IMR-90 (cell line): Measurements from ENCODE around the gene TK1. TPM values are rescaled to one million over a fixed set of nuclear protein-coding genes. Genes with fewer than 3 reads are reported as not detected.

Experiments
- ATAC-seq: fragments of 200-7000 bp; cut with Tn5 transposase; 2 replicates; pipeline ENCODE4 v1.9.1; 2020; ENCODE audit warnings: low read depth, mild to moderate bottlenecking, moderate library complexity
- BruUV-seq: library from RNA; stranded (reverse); fragments of 400-500 nt; replicated peaks from 2 replicates; lab custom pipeline; 2021; lab: Mats Ljungman, UMichigan
- CTCF ChIA-PET: fragments of 300-600 bp; formaldehyde crosslinking; extraction: SDS; loops from one replicate; lab custom pipeline; 2021; ENCODE audit warnings: antibody characterized with exemption; lab: Yijun Ruan, JAX
- POLR2A ChIA-PET: fragments of 300-600 bp; sonication (Branson Sonifier 250); formaldehyde crosslinking; loops from one replicate; lab custom pipeline; 2022; ENCODE audit warnings: antibody characterized with exemption; ENCODE audit not compliant: unreplicated experiment; lab: Charles Lee
- DNase-seq: peaks from one replicate; pipeline ENCODE4 v3.0.0; 2013
- H2AFZ ChIP-seq: replicated peaks from 2 replicates; pipeline ENCODE3; 2013; ENCODE audit warnings: low read length, mild to moderate bottlenecking; ENCODE audit not compliant: poor library complexity
- H2AK5ac ChIP-seq: 2 replicates; pipeline ENCODE4 v1.6.1; 2013; ENCODE audit warnings: low read depth, low read length, inconsistent platforms
- H2AK9ac ChIP-seq: replicated peaks from 2 replicates; pipeline ENCODE3; 2013; ENCODE audit warnings: mild to moderate bottlenecking, low read depth, low read length, moderate library complexity; ENCODE audit not compliant: poor library complexity
- H2BK120ac ChIP-seq: 2 replicates; pipeline ENCODE4 v1.6.1; 2013; ENCODE audit warnings: low read depth, low read length, inconsistent platforms
- H2BK15ac ChIP-seq: 3 replicates; pipeline ENCODE4 v1.6.1; 2013; ENCODE audit warnings: low read depth, low read length, inconsistent platforms
- H2BK20ac ChIP-seq: 2 replicates; pipeline ENCODE4 v1.6.1; 2013; ENCODE audit warnings: low read depth, mild to moderate bottlenecking, inconsistent platforms, low read length, moderate library complexity
- H2BK5ac ChIP-seq: 2 replicates; pipeline ENCODE4 v1.6.1; 2013; ENCODE audit warnings: mild to moderate bottlenecking, low read depth, low read length, inconsistent platforms; ENCODE audit not compliant: poor library complexity, severe bottlenecking
- H3K14ac ChIP-seq: replicated peaks from 2 replicates; pipeline ENCODE4 v1.6.1; 2013; ENCODE audit warnings: low read depth, low read length, inconsistent platforms
- H3K18ac ChIP-seq: 2 replicates; pipeline ENCODE4 v1.6.1; 2013; ENCODE audit warnings: low read depth, low read length, control low read depth
- H3K23ac ChIP-seq: 2 replicates; pipeline ENCODE4 v1.6.1; 2013; ENCODE audit warnings: low read depth, low read length, inconsistent platforms
- H3K27ac ChIP-seq: 2 replicates; pipeline ENCODE4 v1.5.1; 2013; ENCODE audit warnings: mild to moderate bottlenecking, control low read depth, low read length; ENCODE audit not compliant: insufficient read depth
- H3K27me3 ChIP-seq: 2 replicates; pipeline ENCODE4 v1.6.1; 2013; ENCODE audit warnings: low read length; ENCODE audit not compliant: control insufficient read depth, insufficient read depth
- H3K36me3 ChIP-seq: 2 replicates; pipeline ENCODE4 v1.6.1; 2013; ENCODE audit warnings: low read length, mixed read lengths; ENCODE audit not compliant: control insufficient read depth, insufficient read depth
- H3K4ac ChIP-seq: 2 replicates; pipeline ENCODE4 v1.6.1; 2013; ENCODE audit warnings: low read depth, low read length, inconsistent platforms
- H3K4me1 ChIP-seq: 2 replicates; pipeline ENCODE4 v1.6.1; 2013; ENCODE audit warnings: low read length, mixed read lengths; ENCODE audit not compliant: control insufficient read depth, insufficient read depth
- H3K4me2 ChIP-seq: 2 replicates; pipeline ENCODE4 v1.6.1; 2013; ENCODE audit warnings: low read depth, mild to moderate bottlenecking, control low read depth, low read length, moderate library complexity
- H3K4me3 ChIP-seq: 2 replicates; pipeline ENCODE4 v1.5.1; 2013; ENCODE audit warnings: low read depth, mild to moderate bottlenecking, control low read depth, low read length, moderate library complexity; ENCODE audit not compliant: insufficient read depth
- H3K56ac ChIP-seq: 2 replicates; pipeline ENCODE4 v1.6.1; 2013; ENCODE audit warnings: low read length, inconsistent platforms; ENCODE audit not compliant: insufficient read depth; ENCODE audit errors: extremely low read depth
- H3K79me1 ChIP-seq, 2 experiments: 2 replicates each; pipeline ENCODE4 v1.6.1; 2013; ENCODE audit warnings: low read length in 2 of 2, inconsistent platforms in 1 of 2, low read depth in 1 of 2
- H3K9ac ChIP-seq: 2 replicates; pipeline ENCODE4 v1.6.1; 2013; ENCODE audit warnings: low read depth, low read length, control low read depth
- H3K9me1 ChIP-seq: 2 replicates; pipeline ENCODE4 v1.6.1; 2013; ENCODE audit warnings: low read length, inconsistent platforms; ENCODE audit not compliant: insufficient read depth
- H3K9me3 ChIP-seq: 2 replicates; pipeline ENCODE4 v1.6.1; 2013; ENCODE audit warnings: low read length; ENCODE audit not compliant: control insufficient read depth, insufficient read depth
- H4K20me1 ChIP-seq: 2 replicates; pipeline ENCODE4 v1.6.1; 2013; ENCODE audit warnings: low read length, inconsistent platforms; ENCODE audit not compliant: insufficient read depth
- H4K5ac ChIP-seq: 2 replicates; pipeline ENCODE4 v1.6.1; 2013; ENCODE audit warnings: mild to moderate bottlenecking, low read depth, low read length, control low read depth
- H4K8ac ChIP-seq, 2 experiments: 2 replicates each; pipeline ENCODE4 v1.6.1; 2013; ENCODE audit warnings: low read depth in 2 of 2, low read length in 2 of 2, control low read depth in 1 of 2, inconsistent platforms in 1 of 2
- H4K91ac ChIP-seq: 2 replicates; pipeline ENCODE4 v1.6.1; 2013; ENCODE audit warnings: low read depth, low read length, inconsistent platforms; ENCODE audit not compliant: insufficient read depth
- POLR2A ChIP-seq: IDR thresholded peaks from 2 replicates; pipeline ENCODE4 v1.6.1; 2012; ENCODE audit warnings: mild to moderate bottlenecking, low read depth, low read length
- WGBS, 2 experiments: methylation state at CpG; one replicate each; pipeline versions ENCODE4 v1.1.5 to v1.1.7; 2013; ENCODE audit warnings: missing lambda C conversion rate in 2 of 2; ENCODE audit not compliant: insufficient read length in 1 of 2; ENCODE audit errors: extremely low coverage in 2 of 2; 5-methylcytosine and 5-hydroxymethylcytosine counted together
- dilution Hi-C: fragments of 300-500 bp; cut with HindIII; formaldehyde crosslinking; loops from one replicate; pipeline ENCODE4 v1.14.3; 2018; ENCODE audit warnings: low sequenced_read_pairs; ENCODE audit not compliant: unreplicated experiment
- in situ Hi-C: fragments of 300-500 bp; cut with MboI; formaldehyde crosslinking; loops from 3 replicates; pipeline ENCODE4 v1.14.3; 2019; ENCODE audit warnings: low sequenced_read_pairs, inconsistent platforms, mixed read lengths
- intact Hi-C: fragments of 100-400 bp; cut with micrococcal nuclease; formaldehyde crosslinking; loops from 2 replicates; pipeline ENCODE4 v1.10.0; 2022
- polyA plus RNA-seq, 3 experiments: library from polyadenylated mRNA; depleted of rRNA; stranded (reverse); fragments of >200 nt; gene quantifications; 2 replicates each; pipeline ENCODE4 v1.2.3, GENCODE V29; 2012; ENCODE audit warnings: low replicate concordance in 1 of 3
- total RNA-seq: library from RNA; depleted of rRNA; stranded (reverse); fragments of >200 nt; gene quantifications from 2 replicates; pipeline ENCODE4 v1.2.3, GENCODE V29; 2012
- TF ChIP-seq, protein P1 (sequence below): fragments of 150-350 bp; IDR thresholded peaks from 2 replicates; pipeline ENCODE4 v1.6.1; 2017; ENCODE audit warnings: mild to moderate bottlenecking, antibody characterized with exemption, low read length, low read depth

TK1 gene
- total and polyA plus RNA-seq, 2 of the 4 experiments (the other 2 are of a cell fraction) = 150 to 219 TPM

DNA sequence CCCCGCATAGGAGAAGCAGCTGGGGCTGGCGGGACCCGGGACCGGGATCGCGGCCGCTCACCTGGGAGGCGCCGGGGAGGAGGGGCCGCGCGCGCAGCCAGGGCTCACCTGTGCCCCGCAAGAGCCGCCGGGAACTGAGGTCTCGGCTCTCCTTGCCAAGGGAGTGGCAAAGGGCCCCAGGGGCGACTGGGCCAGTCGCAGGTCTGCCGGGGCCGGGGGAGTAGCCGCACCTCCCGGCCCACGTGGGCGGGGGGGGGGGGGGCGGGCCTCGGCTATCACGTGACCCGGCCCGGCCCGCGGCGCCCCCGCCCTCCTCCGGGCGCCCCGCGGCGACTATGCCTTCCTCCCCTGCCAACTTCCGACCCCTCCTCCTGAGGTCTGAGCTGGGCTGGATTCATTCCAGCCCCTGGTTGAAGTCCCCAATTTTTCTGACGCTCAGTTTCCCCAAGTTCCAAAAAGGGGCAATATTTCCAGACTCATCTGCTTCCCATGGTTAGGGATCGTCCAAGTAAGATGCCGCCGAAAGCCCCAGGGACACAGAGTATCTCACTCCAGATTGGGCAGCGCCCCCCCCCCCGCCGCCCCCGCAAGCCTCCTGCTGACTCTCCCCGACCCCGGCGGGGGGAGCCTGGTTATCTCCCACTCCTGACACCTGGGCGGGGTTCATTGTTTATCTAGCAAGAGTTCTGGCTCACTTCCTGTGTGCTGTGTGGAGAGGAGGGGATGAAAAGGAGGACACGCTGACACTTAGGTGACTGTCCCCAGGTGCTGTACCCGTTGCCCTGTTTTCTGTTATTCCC lies 58.1 kb downstream of the TK1 start, which contains the start of gene TMC6:
Gene TMC6 (minus strand): TSS at position 205 of the 800 bp plus-strand sequence. CDS start 1,923 bp downstream, outside the sequence.
- WGBS, 2 experiments = 0% methylated on average over 17 of the region's 54 CpGs; no CpG with 5 or more reads in 1 of the 2 experiments
- H3K9me3 ChIP-seq = no peaks in the 10 kb centered on the region
- no peak within 1 kb of the TSS for H2BK120ac ChIP-seq
- no peak within 1 kb of the TSS for H4K8ac ChIP-seq
- peaks cover 67% of the 10 kb centered on the region for H3K27me3 ChIP-seq
- H2AK9ac ChIP-seq = no peak within 1 kb of the TSS
- no peak within 1 kb of the TSS for H3K14ac ChIP-seq
- H2AK5ac ChIP-seq = no peak within 1 kb of the TSS
- H3K4me2 ChIP-seq = peak within 1 kb of the TSS; percentile 94
- dilution Hi-C loops (no loop called here), intact Hi-C loops (no loop called here), in situ Hi-C loops (no loop called here)
- peaks cover 2% of the 10 kb centered on the region; the same call in 1 of the 2 replicates for H3K4me1 ChIP-seq
- CTCF ChIA-PET = no interaction called here
- H3K9me1 ChIP-seq = no peaks in the 10 kb centered on the region
- no peak within 1 kb of the TSS for H4K5ac ChIP-seq
- no peaks in the 10 kb centered on the region for H3K36me3 ChIP-seq
- H3K4ac ChIP-seq = no peak within 1 kb of the TSS
- BruUV-seq = no TSS peak
- peak within 1 kb of the TSS; percentile 45 for H3K4me3 ChIP-seq
- H3K18ac ChIP-seq = no peak within 1 kb of the TSS
- H4K91ac ChIP-seq = no peak within 1 kb of the TSS
- DNase-seq (no peak), ATAC-seq (peak; percentile 16; the same call in 1 of the 2 replicates)
- POLR2A ChIA-PET = no interaction called here
- H3K23ac ChIP-seq = no peak within 1 kb of the TSS
- H2AFZ ChIP-seq = peak within 1 kb of the TSS; percentile 87
- H3K56ac ChIP-seq = no peak within 1 kb of the TSS
- no peak within 1 kb of the TSS for H2BK20ac ChIP-seq
- no peaks in the 10 kb centered on the region; the same call in 1 of the 2 replicates for H4K20me1 ChIP-seq
- no peaks in the 10 kb centered on the region for H3K79me1 ChIP-seq
- no peak within 1 kb of the TSS for H2BK5ac ChIP-seq
- no peak for TF ChIP-seq POLR2A
- TF ChIP-seq, protein P1, sequence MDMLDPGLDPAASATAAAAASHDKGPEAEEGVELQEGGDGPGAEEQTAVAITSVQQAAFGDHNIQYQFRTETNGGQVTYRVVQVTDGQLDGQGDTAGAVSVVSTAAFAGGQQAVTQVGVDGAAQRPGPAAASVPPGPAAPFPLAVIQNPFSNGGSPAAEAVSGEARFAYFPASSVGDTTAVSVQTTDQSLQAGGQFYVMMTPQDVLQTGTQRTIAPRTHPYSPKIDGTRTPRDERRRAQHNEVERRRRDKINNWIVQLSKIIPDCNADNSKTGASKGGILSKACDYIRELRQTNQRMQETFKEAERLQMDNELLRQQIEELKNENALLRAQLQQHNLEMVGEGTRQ = peak; percentile 77
- H2BK15ac ChIP-seq = no peak within 1 kb of the TSS
- H3K9ac ChIP-seq = no peak within 1 kb of the TSS; the same call in 1 of the 2 replicates
- no peak within 1 kb of the TSS for H3K27ac ChIP-seq
